HL-60 (cell line): ENCODE data around the gene MGST1.
A peak's percentile ranks its signal among the peaks of the same experiment; 100 is the strongest.

ENCODE experiments used
- DNase-seq, 2 experiments: peaks; one replicate each; pipeline ENCODE4 v3.0.0-alpha.2; 2010 to 2020; ENCODE audit warnings: low read depth in 1 of 2, low spot score in 1 of 2
- H3K27ac ChIP-seq: fragments of 250-450 bp; sonication (Bioruptor Pico); replicated peaks from 2 replicates; pipeline ENCODE4 v1.5.1; 2020; ENCODE audit warnings: mild to moderate bottlenecking, moderate library complexity
- H3K27me3 ChIP-seq: fragments of 250-450 bp; sonication (Bioruptor Pico); 2 replicates; pipeline ENCODE4 v1.5.1; 2021; ENCODE audit warnings: mild to moderate bottlenecking, moderate library complexity; ENCODE audit not compliant: insufficient read depth, poor library complexity, severe bottlenecking
- H3K4me3 ChIP-seq: replicated peaks from 2 replicates; pipeline ENCODE4 v1.5.1; 2011; ENCODE audit warnings: mild to moderate bottlenecking, control low read depth, low read length; ENCODE audit not compliant: insufficient read depth
- CTCF ChIP-seq: IDR thresholded peaks from one replicate; pipeline ENCODE4 v1.5.1; 2011; ENCODE audit warnings: low read length, control low read depth, inconsistent platforms; ENCODE audit not compliant: insufficient read depth
- GABPA ChIP-seq: IDR thresholded peaks from 2 replicates; pipeline ENCODE4 v1.6.1; 2012; ENCODE audit warnings: low read depth
- POLR2AphosphoS5 ChIP-seq: IDR thresholded peaks from 2 replicates; pipeline ENCODE4 v1.6.1; 2012; ENCODE audit warnings: low read depth
- REST ChIP-seq: IDR thresholded peaks from 2 replicates; pipeline ENCODE4 v1.6.1; 2012; ENCODE audit warnings: low read depth; ENCODE audit not compliant: insufficient replicate concordance
- SPI1 ChIP-seq: IDR thresholded peaks from 2 replicates; pipeline ENCODE4 v1.6.1; 2012; ENCODE audit warnings: low read depth, mild to moderate bottlenecking, borderline replicate concordance

MGST1 gene

GRCh38 chr12:16387919-16388318 is 40.5 kb downstream of the MGST1 start:
- Histone ChIP-seq H3K27ac (no peak overlapping the region), H3K27me3 (no peaks in the 10 kb centered on the region), H3K4me3 (no peak overlapping the region)
- DNase-seq = no peak
- no peak for TF ChIP-seq CTCF
- TF ChIP-seq GABPA = no peak
- no peak for TF ChIP-seq POLR2AphosphoS5
- no peak for TF ChIP-seq REST
- TF ChIP-seq SPI1 = no peak

GRCh38 chr12:16389594-16389993 is 42.1 kb downstream of the MGST1 start:
- DNase-seq = peak; percentile 72 to 75

More at GRCh38 chr12:16389594-16389993, 42.1 kb downstream of the MGST1 start:
- peak; percentile 38; the same call in 1 of the 2 replicates for TF ChIP-seq SPI1
- no peak for TF ChIP-seq CTCF
- TF ChIP-seq REST = no peak
- TF ChIP-seq GABPA = peak; percentile 30; the same call in 1 of the 2 replicates
- TF ChIP-seq POLR2AphosphoS5 = no peak
- H3K27ac ChIP-seq = no peak overlapping the region
- no peaks in the 10 kb centered on the region for H3K27me3 ChIP-seq
- H3K4me3 ChIP-seq = no peak overlapping the region
